TTC549 (cell line): ENCODE measurements around the gene STK36.

Experiments
- FAIRE-seq: peaks from 2 replicates; lab custom pipeline; 2012; peaks lifted over from hg19 to GRCh38; lab: Jason Lieb, UNC

Gene STK36

GRCh38 chr2:218659988-218660358, 11.9 kb upstream of the STK36 start:
- FAIRE-seq: no peak

DNA sequence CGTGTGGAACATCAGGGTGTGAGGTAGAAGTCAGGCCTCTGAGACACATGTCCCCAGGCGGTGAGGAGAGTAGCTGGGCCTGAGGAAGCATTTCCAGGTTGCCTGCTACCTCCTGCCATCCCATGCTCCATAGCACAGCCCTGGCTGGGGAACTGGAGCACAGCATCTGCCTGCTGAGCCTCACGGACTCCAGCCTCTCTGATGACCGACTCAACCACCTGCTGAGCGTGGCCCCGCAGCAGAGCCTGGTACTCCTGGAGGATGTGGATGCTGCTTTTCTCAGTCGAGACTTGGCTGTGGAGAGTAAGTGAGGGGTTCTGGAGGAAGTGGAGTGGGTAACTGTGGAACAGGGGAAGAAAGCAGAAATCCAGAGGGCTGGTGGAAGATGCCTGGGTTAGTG, 9.5 kb upstream of the STK36 start:
- no peak for FAIRE-seq

- no peak for FAIRE-seq
These were observed 9.1 kb upstream of the STK36 start for GRCh38 chr2:218662827-218663226.

- no peak for FAIRE-seq
These were observed 8.0 kb upstream of the STK36 start for GRCh38 chr2:218663901-218664300.

DNA sequence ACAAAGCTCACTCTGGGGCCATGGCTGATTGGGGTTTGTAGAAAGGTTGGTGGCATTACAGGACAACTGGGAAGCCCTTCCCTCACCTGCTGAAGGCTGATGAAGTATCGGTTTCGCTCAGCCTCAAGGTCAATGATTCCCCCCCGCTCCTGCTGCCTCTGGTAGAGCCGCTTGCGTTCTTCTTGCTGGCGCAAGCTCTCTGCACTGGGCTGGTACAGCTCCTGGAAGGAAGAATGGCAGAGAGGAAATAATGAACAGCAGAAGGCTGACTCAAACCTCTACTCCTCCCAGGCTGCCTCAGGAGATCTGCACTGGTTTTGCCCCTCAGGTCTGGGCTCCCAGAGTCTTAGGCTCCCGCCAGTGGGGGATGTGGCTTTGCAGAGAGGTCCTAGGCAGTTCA, 7.2 kb upstream of the STK36 start:
- FAIRE-seq: no peak

- no peak for FAIRE-seq
These were observed 711 bp upstream of the STK36 start for GRCh38 chr2:218671097-218671653.

DNA sequence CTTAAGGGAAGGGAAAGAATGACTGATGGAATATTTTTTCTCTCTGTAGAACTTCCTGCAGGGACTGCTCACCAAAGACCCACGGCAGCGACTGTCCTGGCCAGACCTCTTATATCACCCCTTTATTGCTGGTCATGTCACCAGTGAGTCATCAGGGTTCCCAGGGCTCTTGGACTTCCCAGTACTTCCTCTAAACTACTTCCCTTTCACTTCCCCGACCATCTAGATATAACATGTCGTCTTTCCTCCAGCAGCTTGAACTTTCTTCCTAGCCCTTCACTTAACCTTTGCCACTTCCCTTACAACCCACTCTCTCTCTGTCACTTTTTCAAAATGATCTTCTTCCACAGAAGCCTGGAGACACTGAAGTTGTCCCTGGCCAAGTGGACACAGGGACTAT, 7.2 kb downstream of the STK36 start:
- no peak for FAIRE-seq

GRCh38 chr2:218680061-218680460, 8.2 kb downstream of the STK36 start:
- FAIRE-seq: no peak

- FAIRE-seq: peak; percentile 94
These were observed 15.6 kb downstream of the STK36 start for GRCh38 chr2:218687400-218688060.

DNA sequence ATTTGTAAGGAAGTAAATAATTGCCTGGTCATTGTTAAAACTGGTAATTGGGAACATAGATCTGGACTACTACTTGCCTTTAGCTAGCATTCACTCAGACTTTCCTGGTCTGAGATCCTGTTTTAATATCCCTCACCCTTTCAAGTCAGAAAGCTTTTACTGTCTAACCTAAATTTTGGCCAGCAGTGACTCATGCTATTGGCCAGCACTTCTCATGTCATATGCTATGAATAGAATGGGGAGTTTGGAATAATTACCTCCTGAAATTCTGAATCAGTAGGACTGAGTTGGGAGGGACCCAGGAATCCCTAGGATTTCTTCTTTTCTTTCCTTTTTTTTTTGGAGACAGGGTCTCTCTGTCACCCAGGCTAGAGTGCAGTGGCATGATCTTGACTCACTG, 19.3 kb downstream of the STK36 start:
- FAIRE-seq: no peak

DNA sequence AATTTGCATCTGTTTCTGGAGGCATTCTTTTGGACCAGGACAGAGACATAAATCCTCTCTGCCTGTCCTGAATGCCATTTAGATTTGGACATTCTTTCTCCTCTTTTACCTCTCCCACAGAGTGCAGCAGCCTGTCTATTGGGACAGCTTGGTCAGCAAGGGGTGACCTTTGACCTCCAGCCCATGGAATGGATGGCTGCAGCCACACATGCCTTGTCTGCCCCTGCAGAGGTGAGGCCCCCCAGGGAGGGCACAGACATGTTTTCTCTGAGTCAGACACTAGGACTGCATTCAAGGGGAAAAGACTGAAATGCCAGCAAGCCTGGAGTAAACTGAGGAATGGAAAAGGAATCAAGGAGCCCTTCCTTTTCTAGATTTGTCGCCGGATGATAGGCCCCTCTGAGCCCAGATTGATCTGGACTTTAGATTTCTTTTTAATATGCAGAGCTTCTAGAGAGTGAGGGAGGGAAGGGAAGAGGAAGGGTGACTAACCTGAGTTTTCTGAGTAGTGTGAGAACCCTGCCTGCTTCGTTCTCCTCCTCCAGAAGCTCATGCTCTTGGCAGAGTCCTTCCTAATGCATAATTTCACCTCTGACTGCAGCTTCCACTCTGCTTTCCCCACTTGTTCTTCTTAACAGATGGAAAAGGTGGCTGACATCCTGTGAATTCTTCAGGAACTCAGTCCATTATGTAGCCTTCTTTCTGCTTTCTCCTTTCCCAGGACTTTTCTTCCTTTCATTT, 22.7 kb downstream of the STK36 start:
- FAIRE-seq: no peak

- no peak for FAIRE-seq
These were observed 27.0 kb downstream of the STK36 start for GRCh38 chr2:218698885-218699284.

GRCh38 chr2:218701806-218702205, 29.9 kb downstream of the STK36 start:
- no peak for FAIRE-seq

DNA sequence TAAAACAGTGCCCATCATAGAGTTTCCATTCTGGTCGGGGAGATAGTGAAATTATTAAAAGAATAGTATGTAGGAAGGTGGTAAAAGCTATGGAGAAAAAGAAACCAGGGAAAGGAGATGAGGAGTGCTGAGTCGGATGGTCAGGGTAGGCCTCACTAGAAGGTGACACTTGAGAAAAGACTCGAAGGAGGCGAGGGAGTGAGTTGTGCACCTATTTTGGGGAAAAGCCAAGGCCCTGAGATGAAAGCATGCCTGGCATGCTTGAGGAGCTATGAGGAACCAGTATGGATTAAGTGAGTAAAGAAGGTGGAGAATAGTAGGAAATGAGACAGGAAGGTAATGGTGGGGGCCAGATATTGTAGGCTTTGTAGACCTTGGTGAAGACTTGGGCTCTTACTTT, 31.5 kb downstream of the STK36 start:
- FAIRE-seq: no peak

- no peak for FAIRE-seq
These were observed 36.2 kb downstream of the STK36 start for GRCh38 chr2:218708086-218708485.

DNA sequence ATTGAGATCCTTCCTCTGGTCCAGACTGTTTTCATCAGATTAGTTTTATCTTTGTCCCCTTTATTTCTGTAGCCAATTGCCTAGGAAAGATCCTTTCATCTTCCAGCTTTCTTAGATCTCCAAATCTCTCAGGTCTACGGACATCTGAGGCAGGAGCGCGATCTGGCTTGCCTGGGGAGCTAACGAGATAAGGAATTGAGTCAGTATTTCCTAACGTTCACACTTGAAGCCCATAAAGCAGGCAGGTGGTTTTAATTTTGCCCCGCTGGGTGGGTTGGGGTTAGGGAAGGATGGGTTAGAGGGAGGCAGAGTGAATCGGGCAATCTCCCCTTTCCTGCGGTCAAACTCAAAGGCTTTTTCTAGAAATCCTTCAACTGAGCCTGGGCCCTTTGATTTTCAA, 38.0 kb downstream of the STK36 start:
- FAIRE-seq: no peak

- FAIRE-seq: no peak
These were observed 38.4 kb downstream of the STK36 start for GRCh38 chr2:218710334-218710686.

GRCh38 chr2:218710687-218711549, 39.0 kb downstream of the STK36 start, which contains the start of gene TTLL4:
TTLL4 (plus strand) TSS chr2:218710835; CDS start chr2:218737677, 26,842 bp downstream.
- FAIRE-seq: peak; percentile 62

GRCh38 chr2:218711550-218711929, 39.7 kb downstream of the STK36 start:
- FAIRE-seq: no peak

DNA sequence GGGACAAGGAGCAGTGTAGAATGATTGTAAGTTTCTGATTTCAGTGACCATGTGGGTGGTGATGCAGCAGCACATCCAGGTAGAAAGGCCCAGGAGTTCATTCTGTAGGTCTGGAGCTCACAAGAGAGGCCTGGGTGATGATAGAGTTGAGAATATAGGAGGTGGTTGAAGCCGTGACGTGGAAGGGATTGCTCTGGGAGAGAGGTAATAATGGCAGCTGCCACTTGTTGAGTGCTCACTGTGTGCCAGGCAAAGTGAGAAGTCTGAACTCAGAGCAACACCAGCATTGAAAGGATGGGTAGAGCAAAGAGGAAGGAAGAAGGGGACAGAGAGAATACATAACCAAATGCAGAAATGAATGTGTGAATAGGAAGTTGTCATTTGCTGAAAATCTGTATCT, 42.0 kb downstream of the STK36 start:
- FAIRE-seq: no peak

- FAIRE-seq: no peak
These were observed 44.2 kb downstream of the STK36 start for GRCh38 chr2:218716070-218716469.

DNA sequence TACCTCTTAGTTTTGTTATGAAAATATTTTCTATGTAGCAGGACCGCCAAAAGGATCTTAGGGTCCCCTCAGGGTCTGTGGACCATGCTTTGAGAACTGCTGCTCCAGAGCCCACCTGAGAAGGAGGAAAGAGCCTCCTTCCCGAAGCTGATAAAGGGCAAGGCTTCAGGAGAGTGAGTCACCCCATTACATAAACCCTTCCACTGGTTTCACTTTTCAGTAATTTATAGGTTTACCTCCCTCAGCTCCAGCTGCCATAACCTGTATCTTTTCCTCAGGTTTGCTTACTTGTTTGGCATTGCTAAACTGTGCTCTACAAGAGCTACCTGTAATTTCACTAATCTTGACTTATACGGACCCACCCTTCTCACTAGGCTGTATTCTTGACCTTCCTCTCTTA, 45.4 kb downstream of the STK36 start:
- FAIRE-seq: no peak

DNA sequence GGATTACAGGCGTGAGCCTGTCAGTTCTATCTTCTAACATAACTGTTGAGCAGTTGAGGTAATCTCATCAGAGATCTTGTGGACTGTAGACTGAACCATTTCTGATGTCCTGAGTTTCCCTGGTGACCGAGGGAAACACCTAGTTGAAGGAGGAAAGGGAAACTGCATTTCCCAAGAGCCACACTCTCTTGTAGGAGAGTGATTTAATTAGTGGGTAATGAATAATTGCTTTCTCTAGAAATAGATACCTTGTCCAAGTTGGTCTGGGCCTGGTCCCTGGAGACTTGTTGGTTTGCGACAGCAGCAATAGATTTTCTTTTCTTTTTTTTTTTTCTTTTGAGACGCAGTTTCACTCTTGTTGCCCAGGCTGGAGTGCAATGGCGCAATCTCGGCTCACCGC, 46.2 kb downstream of the STK36 start:
- FAIRE-seq: no peak
